Activated CD8-positive, alpha-beta memory T cell treated with anti-CD3 and anti-CD28 coated beads, Interleukin-2, amount 50 U/mL, for 4 hours (primary cell): ENCODE measurements around the gene ERGIC1.

Source experiments
- DNase-seq: peaks from one replicate; pipeline ENCODE4 v3.0.0-alpha.2; 2020

The ERGIC1 gene

DNA sequence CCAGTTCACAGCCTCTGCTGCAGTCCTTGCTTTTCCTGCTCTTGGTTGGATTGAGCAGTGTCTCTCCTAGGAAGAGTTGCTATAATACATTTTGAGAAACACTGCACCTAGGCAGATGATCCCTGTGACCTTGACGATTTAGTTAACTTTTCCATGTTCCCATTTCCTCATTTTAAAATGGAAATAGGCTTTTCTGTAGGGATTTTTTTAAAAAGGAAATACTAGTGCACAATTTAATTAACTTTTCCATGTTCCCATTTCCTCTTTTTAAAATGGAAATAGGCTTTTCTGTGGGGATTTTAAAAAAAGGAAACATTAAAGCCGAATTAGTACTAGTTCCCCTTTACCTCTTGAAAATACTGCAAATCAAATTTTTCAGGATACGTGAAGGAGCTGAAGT is 154.2 kb downstream of the ERGIC1 start:
- no peak for DNase-seq

DNA sequence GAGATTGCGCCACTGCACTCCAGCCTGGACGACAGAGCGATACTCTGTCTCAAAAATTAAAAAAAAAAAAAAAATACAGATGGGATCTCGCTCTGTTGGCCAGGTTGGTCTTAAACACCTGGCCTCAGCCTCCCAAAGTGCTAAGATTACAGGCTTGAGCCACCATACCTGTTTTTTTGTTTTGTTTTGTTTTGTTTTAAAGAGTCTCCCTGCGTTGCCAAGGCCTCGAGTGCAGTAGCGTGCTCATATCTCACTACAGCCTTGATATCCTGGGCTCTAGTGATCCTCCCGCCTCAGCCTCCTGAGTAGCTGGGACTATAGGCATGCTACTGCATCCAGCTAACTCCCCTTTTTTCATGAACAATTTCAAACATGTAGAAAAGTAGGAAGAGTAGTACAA is 156.7 kb downstream of the ERGIC1 start:
- no peak for DNase-seq

DNA sequence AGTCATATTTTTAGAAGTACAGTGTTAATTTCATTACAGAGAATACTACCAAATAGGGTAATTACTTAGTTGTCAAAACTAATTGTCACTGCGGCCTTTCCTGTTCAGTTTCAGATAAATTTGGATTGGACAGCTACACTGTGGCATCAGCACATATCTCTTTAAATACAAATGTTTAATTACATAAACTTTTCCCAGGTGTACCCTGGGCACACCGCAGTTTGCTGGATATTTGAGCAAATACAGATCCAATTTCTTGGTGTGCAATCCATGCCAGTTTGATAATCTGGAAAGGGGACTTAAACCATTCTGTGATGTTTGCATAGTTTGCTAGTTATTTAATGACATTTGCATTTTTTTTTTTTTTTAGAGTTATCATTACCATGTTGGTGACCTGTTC is 160.4 kb downstream of the ERGIC1 start:
- no peak for DNase-seq

DNA sequence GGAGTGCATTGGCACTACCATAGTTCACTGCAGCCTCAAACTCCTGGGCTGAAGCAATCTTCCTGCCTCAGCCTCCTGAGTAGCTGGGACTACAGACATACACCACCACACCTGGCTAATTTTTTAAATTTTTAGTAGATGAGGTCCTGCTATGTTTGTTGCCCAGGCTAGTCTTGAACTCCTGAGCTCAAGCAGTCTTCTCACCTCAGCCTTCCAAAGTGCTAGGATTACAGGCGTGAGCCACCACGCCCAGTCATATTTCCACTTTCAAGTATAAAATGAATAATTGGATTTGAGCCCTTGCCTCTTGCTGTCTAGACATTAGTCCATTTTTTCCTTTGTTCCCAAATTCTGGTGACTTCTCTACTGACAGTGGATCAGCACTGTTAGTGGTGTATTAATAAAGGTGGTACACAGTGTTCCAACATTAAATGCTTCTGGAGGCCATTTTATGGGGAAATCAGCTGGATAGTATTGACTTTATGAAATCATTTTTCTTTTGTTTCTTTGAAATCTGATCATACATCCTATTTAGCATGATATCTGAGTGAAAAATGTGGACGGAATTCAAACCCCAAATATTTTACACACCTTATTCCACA is 165.4 kb downstream of the ERGIC1 start:
- no peak for DNase-seq

DNA sequence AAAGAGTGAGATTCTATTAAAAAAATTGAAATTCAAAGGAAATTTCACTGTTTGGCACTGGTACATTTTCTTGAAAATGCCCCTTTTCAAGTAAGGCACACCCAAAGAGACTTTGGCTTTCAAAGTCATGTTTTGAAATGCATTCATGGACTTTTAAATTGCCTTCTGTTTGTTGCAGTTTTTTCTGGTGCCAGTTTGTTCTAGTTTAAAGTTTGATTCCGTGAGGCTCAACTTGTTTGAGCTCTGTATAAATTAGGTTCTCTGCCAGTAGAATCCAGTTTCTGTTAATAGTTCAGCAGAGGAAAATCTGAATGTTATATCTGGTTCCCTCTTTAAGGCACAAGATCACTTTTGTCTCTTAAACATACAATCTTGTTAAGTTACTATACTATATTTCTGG is 165.9 kb downstream of the ERGIC1 start:
- no peak for DNase-seq

DNA sequence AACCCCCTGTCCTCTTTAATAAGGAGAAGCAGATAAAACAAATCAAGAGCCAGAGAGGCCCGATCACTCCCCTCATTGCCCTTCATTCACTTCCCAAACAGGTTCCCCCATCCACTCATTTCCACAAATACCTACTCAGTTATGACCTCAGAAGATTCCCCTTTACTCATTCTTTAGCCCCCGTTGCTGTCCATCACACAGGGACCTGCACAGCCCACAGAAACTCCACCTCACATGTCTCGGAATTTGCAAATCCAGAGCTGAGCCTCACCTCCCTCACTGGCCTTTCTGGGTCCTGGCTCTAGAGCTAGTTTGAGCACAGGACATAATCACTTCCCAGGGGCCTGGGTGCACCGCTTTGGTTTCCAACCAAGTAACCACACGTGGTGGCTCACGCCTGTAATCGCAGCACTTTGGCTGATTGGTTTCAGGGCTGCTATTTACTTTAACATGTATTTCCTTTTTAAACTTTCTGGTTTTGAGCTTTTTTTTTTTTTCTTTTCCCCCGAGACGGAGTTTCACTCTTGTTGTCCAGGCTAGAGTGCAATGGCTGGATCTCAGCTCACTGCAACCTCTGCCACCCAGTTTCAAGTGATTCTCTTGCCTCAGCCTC is 167.3 kb downstream of the ERGIC1 start:
- no peak for DNase-seq
